GM19452 (cell line): Measurements from ENCODE around the gene POU2F3.

Experiments used
- ATAC-seq: cut with Tn5 transposase; IDR thresholded peaks from one replicate; pipeline ENCODE4 v1.9.1; 2021; ENCODE audit not compliant: unreplicated experiment

POU2F3 gene

DNA sequence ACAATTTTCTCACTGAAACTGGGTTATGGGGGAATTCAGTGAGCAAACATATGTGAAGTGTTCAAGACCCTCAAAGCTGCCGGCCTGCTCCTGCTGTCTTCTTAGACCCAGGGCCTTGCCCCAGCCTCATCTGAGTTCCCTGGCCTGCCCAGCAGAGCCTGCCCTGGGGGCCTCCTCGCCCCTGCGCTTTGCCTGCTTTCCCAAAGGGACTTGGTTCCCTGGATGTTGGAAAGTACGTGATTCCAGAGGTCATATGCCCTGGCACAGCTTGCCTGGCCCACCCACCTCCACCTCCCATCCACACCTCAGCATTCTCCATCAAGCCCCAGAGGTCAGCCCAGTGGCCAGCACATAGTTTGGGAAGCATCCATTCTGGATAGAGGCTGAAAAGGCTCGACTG is 13.7 kb upstream of the POU2F3 start:
- ATAC-seq, result no peak

DNA sequence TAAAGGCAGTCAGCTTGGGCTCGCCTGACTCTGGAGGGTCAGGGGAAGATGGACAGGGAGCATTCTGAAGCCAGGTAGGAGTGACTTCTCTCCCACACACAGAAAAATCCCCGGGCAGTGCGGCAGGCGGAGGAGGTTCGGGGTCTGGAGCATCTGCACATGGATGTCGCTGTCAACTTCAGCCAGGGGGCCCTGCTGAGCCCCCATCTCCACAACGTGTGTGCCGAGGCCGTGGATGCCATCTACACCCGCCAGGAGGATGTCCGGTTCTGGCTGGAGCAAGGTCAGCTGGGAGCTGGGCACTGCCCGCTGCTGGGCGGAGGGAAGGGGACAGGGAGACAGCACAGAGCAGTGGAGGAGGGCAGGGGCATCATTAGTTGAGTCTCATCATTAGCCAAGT is 13.2 kb upstream of the POU2F3 start:
- no peak for ATAC-seq

DNA sequence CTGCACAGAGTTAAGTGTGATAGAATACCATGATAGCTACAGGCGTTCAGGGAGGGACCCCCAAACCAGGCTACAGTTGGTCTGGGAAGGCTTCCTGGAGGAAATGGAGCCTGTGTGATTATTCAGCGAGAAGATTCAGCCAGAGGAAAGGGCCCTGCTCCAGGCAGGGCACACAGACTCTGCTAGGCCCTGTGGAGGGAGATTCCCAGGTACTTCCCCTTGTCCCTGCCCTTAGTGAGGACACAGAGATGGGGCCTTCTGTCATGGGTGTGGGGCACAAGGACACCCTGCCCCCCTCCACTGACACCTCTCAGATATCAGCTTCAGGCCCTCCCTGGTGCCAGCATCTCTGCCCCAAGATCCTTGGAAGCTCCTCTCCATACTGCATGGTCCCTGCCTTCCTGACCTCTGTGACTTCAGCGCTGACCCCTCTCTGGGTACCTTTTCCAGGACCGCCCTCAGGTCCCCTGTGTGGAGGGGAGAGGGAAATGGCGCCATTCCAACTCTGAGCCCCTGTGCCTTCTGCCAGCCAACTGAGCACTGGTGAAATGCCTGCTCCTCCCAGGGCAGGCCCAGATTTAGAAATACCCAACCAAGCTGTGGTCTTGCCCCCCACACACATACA is 12.6 kb upstream of the POU2F3 start:
- no peak for ATAC-seq

DNA sequence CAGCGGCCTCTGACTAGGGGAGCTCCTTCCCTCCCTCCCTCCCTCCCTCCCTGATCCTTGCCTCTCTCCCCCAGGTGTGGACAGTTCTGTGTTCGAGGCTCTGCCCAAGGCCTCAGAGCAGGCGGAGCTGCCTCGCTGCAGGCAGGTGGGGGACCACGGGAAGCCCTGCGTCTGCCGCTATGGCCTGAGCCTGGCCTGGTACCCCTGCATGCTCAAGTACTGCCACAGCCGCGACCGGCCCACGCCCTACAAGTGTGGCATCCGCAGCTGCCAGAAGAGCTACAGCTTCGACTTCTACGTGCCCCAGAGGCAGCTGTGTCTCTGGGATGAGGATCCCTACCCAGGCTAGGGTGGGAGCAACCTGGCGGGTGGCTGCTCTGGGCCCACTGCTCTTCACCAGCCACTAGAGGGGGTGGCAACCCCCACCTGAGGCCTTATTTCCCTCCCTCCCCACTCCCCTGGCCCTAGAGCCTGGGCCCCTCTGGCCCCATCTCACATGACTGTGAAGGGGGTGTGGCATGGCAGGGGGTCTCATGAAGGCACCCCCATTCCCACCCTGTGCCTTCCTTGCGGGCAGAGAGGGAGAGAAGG is 11.1 kb upstream of the POU2F3 start:
- ATAC-seq, result no peak

DNA sequence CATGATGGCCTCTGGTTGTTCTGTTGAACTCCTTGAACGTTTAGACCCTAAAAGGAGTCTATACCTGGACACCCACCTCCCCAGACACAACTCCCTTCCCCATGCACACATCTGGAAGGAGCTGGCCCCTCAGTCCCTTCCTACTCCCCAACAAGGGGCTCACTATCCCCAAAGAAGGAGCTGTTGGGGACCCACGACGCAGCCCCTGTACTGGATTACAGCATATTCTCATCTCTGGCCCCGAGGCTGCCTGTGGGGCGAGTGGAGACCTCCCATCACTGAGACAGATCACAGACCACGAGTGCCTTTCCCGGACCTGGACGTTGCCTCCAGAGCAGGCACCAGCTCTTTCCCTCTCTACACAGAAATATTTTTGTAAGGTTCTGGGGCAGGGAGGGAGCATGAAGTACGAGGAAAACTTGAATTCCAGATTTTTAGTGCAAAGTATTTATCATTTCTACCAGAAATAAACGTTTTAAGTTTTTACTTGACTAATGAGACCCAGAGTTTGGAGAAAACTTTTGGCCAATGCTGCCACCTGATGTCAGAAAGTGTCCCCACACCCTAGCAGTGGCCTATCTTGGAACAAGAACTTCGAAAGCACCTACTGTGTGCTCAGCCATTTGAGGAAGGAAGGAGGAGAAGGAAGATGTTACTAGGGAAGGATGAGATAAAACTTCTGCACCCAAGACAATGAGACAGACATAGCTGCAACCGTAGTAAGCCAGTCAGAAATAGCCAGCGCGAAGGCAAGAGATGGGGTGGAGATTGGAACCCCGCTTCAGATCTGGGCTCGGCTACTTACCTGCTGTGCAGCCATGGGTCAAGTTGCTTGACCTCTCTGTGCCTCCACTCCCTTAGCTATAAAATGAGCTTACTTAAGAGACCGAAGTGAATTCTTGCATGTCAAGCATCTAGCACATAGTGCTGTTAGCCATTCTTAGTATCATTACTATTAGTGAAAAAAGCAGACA is 10.2 kb upstream of the POU2F3 start:
- ATAC-seq, result no peak

DNA sequence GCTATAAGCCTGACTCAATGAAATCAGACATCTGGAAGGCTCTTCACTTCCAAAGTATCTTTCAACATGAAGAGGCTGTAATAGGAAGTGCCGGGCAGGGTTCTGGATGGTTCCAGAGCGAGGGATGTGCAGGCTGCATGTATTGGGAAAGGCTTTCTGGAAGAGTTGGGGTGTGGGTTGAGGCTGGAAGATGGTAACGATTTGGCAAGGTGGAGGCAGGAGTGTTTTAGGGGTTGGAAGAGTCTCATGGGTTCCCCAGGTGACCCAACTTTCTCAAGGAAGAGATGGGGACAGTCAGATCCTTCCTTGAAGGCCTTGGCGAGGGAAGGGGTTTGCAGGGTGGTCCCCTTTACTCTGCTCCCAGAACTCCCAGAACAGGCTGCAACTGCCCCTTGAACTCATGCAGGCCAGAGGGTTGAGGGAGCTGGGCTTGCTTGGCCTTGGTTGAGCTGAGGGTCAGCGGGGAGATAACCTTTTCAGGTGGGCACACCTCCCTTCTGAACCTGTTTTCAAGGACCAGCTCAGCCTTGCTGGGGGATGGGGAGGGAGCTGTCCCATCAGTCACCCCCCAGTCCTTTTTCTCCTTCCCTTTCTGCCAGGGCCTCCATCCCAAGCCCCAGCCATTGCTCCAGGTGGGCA is 9.4 kb upstream of the POU2F3 start:
- ATAC-seq, result no peak

DNA sequence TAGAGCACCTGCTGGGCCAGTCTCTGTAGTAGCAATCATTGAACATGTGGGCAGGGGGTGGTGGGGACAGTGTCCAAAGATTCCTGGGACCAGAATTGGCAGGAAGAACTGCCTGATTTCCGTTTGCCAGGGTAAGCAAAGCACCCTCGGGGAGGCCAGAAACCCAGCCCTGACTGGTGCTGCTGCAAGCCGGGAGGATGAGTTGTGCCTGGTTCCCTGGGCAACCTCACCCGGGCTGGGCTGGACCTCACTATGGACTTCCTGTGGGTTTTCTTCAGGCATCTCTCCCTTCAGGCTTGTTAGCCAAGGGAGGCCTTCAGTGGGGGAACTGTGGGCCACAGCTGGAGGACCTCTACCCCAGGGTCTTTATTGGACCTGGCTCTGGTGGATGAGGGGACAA is 8.0 kb upstream of the POU2F3 start:
- no peak for ATAC-seq

DNA sequence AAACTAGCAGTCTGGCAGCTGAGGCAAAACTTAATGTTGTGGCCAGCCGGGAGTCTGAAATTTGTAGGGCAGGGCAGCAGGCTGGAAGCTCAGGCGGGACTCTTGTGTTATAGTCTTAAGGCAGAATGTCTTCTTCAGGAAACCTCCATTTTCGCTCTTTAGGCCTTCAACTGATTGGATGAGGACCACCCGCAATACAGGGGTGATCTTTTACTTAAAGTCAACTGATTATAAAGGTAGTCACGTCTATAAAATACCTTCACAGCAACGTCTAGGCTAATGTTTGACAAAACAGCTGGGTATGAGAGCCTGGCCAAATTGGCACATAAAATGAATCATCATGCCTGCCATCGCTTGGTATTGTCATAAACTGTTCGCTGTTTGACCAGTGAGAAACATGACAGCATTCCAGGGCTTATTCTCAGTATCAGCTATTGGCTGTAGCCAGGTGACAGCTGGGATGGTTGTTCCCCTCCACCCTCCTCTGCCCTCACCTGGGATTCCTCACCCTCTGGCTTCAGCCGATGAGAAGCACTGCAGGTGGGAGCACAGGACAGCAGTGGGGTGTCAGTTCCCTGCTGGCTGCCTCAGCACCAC is 6.6 kb upstream of the POU2F3 start:
- no peak for ATAC-seq

DNA sequence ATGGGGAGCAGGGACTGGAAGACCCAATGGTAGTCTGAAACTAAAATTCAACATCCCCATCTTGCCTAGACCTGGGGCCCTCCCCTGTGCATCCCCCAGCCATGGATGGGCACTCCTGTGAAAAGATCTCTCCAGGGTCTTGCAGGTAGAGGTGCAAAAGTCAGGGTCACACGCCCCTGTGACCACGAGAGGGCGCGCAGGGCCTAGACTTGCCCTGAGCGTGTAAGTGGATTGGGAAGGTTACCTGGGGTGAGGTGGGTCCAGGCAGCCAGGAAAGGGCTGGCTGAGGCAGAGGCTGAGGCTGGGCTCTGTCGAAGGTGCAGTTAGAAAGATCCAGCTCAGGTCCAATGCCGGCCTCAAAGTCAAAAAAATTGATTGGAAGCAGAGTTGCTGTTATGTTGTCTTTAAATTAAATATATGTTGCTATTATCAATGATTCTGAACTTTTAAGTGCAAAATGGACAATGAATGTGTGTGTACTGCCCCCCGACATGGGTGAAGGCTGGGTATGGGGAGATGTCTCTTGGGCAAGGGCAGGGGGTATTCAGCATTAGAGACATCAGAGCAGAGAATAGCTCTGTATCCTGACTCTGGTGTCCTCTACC is 4.8 kb upstream of the POU2F3 start:
- ATAC-seq, result no peak

DNA sequence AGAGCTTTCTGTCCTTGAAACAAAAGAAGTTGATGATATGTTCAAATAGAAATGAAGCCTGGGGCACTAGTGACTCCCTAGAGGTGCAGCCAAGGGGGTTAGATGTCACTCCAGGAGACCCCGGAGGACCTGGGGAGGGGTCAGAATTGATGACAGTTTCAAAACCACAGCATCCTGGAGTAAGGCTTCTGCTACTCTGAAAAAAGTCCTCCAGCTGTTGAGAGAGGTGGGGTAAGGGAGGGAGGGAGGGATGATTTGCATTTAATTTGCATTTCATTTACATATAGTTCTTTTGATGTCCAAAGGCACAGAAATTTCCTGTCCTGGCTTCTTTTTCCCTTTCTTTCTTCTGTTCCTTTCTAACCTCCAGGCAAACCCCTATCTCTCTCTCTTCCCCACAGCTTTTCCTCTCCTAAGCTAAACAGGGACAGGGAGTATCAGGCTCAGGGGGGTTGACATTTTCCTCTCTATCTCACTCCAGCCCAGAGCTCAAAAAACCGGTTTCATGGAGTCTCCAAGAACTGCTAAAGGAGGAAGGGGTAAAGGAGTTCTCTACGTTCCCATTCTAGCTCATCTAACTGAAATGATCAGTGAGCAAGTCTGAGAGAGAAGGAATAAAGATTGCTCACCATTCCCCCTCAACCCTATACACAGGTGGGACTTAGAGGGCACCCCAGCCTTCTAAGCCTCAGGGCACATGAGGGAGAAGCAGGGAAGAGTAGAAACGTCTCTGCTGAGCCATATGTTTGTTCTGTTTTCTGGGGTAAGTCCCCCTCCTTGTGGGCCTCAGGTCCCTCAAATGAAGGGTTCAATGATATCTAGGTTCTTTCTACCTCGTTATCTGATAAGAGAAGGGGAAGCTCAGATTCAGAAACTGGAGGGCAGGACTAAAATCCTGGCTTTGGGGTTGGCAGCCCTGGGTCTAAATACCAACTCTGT is 3.5 kb upstream of the POU2F3 start:
- no peak for ATAC-seq

DNA sequence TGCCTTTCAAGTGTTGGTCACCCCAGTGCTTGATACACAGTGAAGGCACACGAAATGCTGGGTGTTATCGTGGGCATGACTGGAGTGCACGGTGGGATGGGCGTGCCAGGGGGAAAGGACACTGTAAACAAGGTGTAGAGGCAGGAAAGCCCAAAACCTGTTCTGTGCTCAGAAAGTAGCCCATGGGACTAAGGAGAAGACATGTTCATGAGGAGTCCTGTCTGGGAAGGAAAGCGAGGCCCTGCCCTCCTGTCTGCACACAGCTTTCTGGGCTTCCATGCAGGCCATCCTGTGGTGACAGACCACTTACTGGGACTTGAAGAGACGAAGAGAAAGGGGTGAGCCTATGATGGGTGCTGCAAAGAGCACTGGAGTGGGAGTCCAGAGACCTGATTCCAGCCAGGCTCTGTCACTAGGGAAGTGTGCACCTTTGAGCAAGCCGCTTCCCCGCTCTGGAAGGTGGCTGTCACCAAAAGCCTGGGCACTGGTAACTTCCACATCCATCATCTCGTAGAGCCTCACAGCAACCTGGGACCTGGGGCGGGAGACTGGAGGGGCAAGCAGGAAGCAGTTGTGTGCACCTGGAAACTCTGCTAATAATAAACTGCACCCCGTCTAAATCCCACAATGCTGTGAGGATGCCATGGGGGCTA is 846 bp upstream of the POU2F3 start:
- no peak for ATAC-seq

DNA sequence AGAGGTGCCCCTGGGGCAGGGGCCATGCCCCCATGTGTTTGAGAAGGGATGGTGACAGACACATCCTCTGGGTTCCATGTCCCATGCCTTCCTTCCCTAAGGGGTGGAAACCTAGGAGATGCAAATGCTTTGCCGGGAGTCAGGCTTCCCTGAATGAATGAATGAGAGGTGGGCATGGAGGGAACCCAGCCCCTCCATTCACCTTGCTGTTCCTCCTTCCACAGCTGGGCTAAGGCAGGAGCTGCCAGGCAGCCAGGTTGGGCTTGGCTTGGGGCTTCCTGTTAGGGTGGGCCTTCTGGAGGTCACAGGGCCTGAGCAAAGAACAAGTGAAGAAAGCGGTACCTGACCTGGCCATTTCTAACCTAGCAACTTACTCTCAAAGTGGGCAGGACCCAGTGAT is 926 bp downstream of the POU2F3 start:
- ATAC-seq, result no peak

DNA sequence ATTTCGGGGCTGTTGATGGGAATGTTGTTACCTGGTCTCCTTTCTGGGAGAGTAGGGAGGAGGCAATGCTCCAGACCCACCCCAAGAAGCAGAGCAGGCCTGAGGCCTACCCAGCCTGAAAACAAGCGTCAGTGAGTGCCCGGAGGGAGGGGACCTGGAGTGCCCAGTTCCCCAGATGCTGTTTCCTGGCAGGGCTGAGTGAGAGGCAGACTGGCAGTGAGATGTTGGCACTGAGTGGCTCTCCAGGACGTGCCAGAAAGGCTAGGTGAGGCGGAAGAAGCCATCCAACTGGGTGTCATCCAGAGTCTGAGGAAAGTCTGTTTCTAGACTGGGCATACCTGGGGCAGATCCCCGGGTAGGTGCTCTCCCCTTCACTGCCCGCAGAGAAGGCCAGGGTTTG is 1.3 kb downstream of the POU2F3 start:
- ATAC-seq, result no peak

DNA sequence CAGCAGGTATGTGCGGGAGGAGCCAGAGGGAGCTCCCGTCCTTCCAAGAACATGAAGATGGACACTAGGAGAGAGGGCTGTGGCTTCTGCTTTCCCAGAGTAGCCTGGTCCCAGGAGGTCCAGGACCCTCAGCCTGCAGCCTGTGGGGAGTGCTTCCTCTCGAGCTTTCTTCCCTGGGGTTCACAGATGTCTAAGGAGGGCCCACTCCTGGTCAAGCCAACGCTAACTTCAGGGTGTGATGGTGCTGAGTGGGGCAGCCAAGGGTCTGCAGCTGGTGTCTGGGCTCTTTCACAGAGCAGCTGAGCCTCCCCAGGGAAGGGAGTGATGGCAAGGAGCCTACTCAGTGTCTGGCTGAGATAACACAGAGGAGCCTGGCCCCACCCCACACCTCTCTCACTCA is 3.3 kb downstream of the POU2F3 start:
- ATAC-seq, result no peak

DNA sequence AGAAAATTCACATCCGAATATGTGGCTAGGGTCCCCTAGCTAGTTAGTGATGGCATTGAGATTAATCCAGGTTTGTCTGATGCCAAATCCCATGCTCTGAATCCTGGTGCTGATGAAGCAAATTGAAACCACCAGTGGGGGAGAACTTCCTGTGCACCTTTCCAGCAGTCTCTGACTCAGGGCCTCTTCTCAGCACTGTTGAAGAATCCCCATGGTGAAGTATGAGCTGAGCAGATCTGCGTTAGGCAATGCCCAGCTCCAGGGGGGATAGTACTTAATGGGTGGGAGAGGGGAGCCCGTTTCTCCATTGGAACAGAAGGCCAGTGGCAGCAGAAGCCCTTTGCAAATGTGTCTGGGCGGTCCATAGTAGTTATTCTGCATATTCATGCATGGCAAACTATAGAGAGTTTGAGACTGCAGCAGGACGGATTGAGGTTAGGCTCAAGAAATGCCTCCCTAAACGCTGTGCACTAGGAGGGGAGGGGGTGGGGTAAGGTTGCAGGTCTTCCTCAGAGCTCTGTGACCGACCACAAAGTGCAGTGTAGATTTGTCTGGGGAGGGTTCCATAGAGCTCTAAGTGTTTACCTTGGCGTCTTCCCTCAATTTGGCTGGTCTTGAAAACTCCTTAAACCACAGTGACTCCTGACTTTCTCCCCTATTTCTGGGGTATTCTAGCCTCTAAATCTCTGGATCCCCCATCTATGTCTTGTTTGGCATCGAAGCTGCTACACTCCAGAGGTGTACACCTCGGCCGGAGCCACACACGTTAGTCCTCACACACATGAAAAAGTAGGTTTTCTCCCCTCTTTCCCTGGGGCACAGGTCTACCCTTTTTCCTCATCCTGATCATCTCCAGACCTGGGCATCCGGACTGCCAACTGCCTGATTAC is 4.8 kb downstream of the POU2F3 start:
- no peak for ATAC-seq

DNA sequence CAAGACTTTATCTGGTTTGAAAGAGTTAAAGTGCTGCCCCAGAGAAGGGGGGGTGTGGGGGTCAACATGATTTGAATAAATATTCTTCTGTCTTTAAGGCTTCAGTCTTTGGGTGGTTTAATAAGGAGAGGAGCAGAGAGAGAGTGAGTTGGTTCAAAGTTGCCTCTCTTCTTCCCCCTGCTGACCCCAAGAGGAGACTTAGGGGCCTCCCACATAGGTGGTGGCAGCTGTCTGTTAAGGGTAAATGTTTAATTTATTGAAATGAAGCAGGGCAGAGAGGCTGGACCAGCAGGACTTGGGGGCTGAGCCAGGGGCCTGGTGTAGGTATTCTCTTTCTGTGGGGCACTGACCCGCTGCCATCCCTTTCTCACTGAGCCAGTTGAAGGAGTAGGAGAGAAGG is 5.5 kb downstream of the POU2F3 start:
- no peak for ATAC-seq

DNA sequence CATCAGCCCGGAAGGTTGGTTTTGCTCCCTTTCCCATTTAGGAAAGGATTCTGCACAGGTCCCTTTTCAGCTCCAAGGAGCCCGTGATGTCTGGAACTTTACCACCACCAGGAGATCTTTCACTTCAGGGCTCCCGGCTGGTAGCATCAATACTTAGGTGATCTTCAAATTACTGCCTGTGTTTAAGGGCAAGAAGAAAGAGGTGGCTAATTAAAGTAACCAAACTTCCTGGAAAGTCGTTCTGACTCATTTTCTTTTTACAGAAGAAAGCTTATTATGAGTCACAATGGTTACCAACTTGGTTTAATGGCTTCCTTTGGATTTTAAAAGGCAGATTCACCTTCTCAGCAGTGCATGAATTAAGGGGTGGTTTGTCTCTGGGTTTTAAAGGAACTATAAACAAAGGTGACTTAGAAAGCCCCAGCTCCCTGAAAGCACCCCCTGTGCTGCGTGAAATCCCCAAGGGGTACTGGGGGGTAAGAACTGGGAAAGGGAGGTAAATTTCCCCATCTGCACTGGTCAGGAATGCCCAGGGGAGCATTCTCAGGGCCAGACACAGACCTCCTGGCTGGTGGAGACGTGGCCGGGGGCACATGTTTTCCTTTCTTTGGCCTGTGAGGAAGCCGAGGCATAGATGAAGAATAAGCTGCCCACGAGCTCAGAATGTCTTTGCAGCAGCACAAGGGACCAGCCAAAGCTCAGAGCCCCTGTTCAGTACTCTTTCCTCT is 8.8 kb downstream of the POU2F3 start:
- ATAC-seq, result peak; percentile 84
